ENCODE results near the gene POLD4. TPM values are rescaled to one million over a fixed set of nuclear protein-coding genes. Genes with fewer than 3 reads are reported as not detected.

POLD4 gene
- total RNA-seq, 1 donor from 2014 or later: 39.9 TPM

GRCh38 chr11:67311556-67312082, 41.7 kb downstream of the POLD4 start:
- DNase-seq: no peak
- intact Hi-C loops (cut with DNase I): no loop called here
- ATAC-seq (ENCODE audit: poor library complexity): no peak

DNA sequence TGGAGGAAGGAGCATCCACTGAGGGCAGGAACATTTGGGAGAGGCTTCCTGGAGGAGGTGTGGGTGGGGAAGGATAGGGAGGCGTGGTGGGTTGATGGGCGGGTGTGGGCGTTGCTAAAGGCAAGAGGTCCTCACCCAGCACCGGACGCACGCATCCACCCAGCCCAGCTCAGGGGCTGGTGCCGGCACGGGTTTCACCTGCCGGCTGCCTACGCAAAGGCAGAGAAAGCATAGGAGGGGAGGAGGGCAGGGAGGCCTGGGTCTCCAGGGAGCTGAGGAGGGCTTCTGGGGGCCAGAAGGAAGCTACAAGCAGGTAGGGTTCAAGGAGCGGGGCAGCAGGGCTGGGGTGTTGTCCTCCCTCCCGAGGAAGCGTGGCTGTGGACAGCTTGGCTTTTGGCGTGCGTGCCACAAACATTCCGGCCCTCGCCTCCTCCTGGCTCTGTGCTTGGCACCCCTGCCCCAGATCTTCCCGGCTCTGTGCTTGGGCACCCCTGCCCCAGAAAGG, 42.2 kb downstream of the POLD4 start:
- DNase-seq: no peak
- intact Hi-C loops (cut with DNase I): no loop called here
- ATAC-seq (ENCODE audit: poor library complexity): no peak

GRCh38 chr11:67310246-67311050, 42.9 kb downstream of the POLD4 start:
- no peak for ATAC-seq (ENCODE audit: poor library complexity)
- intact Hi-C loops (cut with DNase I): no loop called here

DNA sequence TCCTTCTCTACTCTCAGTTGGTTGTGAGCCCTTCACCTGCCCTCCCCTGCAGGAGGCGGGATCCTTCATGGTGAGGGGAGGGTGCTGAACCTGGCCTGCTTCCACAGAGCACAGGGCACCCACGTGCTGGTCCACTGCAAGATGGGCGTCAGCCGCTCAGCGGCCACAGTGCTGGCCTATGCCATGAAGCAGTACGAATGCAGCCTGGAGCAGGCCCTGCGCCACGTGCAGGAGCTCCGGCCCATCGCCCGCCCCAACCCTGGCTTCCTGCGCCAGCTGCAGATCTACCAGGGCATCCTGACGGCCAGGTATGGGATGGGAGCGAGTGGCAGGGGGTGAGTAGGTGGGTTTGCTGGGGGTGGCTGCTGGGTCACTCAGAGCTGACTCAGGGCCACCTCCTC, 43.7 kb downstream of the POLD4 start:
- no peak for ATAC-seq (ENCODE audit: poor library complexity)
- no peak for DNase-seq
- intact Hi-C loops (cut with DNase I): no loop called here

More at GRCh38 chr11:67310246-67311050, 42.9 kb downstream of the POLD4 start:
- DNase-seq: no peak

GRCh38 chr11:67309166-67309565, 44.2 kb downstream of the POLD4 start:
- no peak for ATAC-seq (ENCODE audit: poor library complexity)
- intact Hi-C loops (cut with DNase I): no loop called here
- no peak for DNase-seq

DNA sequence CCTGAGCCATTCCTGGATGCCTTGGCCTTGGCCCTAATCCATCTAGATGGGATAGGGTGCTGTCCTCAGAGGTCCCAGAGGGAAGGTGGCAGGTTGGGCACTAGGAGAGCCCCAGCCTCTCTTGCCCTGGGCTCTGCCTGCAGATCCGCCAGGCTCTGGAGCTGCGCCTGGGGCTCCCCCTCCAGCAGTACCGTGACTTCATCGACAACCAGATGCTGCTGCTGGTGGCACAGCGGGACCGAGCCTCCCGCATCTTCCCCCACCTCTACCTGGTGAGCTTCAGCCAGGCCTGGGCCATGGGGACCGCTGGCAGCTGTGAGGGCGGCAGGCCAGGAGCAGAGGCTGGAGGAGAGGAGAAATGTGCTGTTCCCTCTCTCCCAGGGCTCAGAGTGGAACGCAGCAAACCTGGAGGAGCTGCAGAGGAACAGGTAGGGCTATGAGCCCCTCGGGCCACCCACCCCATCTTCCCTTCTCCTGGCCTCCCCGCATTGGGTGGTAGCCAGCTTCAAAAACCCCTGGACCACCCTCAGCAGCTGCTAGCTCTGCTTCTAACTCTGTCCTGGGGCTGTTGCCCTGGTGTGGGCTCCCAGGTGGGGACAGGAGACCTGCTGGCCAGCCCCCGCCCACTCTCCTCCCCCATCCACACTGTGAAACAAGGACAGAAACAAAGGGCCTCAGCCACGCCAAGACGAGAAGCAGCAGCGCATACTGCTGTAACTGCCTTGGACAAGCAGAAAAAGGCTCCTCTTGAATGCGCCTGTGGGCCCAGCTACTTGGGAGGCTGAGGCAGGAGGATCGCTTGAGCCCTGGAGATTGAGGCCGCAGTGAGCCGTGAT, 45.1 kb downstream of the POLD4 start:
- intact Hi-C loops (cut with DNase I): no loop called here
- no peak for DNase-seq
- ATAC-seq (ENCODE audit: poor library complexity): no peak

- intact Hi-C loops (cut with DNase I): no loop called here
- no peak for ATAC-seq (ENCODE audit: poor library complexity)
Observed at GRCh38 chr11:67307545-67308001, 45.8 kb downstream of the POLD4 start.

GRCh38 chr11:67306769-67307544, 46.4 kb downstream of the POLD4 start:
- ATAC-seq (ENCODE audit: poor library complexity) (no peak), DNase-seq (no peak)
- intact Hi-C loops (cut with DNase I): no loop called here

More at GRCh38 chr11:67307545-67308001, 45.8 kb downstream of the POLD4 start:
- DNase-seq: no peak

- intact Hi-C loops (cut with DNase I): loop anchor here (5.0 kb wide), 1 partner anchor 37 kb away; the partner anchor contains the start of gene GRK2
- no peak for DNase-seq
Observed at GRCh38 chr11:67304511-67305113, 48.7 kb downstream of the POLD4 start.

GRCh38 chr11:67303835-67304411, 49.4 kb downstream of the POLD4 start:
- peak; percentile 24 for ATAC-seq (ENCODE audit: poor library complexity)
- DNase-seq: peak; percentile 61
- intact Hi-C loops (cut with DNase I): loop anchor here (5.0 kb wide), 1 partner anchor 37 kb away; the partner anchor contains the start of gene GRK2

More at GRCh38 chr11:67304511-67305113, 48.7 kb downstream of the POLD4 start:
- ATAC-seq (ENCODE audit: poor library complexity): no peak

DNA sequence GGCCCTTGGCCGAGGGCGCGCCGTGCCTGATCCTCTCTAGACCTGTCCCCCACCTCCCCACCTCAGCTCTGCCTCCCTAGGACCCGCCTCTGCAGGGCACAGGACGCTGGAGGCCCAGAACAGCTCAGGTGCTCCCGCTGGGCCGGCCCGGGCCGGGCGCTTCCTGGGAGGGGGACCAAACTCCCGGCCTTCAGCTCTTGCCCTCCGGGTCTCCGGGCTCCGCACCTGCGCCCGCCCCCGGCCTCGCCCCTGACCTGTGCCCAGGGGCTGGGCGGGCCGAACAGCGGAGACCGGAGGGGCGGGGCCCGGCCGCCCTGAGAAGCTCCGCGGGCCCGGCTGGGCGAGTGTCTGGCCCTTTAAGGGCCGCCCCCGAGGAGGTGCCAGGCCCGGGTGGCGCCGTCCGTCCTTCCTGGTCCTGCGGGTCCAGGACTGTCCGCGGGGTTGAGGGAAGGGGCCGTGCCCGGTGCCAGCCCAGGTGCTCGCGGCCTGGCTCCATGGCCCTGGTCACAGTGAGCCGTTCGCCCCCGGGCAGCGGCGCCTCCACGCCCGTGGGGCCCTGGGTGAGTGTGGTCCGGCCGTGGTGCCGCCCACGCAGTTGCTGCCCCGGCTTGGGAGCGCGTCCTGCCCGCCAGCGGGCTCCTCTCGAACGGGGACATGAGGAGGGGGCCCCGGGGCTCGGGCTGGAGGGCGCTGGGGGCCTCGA, 50.1 kb downstream of the POLD4 start, which contains the start of gene SSH3:
Gene SSH3, plus strand, starts transcription at position 399 of the 703 bp plus-strand sequence. Its CDS starts 96 bp downstream, at position 495.
- DNase-seq (peak; percentile 90), ATAC-seq (ENCODE audit: poor library complexity) (peak; percentile 93)
- intact Hi-C loops (cut with DNase I): loop anchor here (5.0 kb wide), 1 partner anchor 36 kb away; the partner anchor contains the start of gene GRK2

DNA sequence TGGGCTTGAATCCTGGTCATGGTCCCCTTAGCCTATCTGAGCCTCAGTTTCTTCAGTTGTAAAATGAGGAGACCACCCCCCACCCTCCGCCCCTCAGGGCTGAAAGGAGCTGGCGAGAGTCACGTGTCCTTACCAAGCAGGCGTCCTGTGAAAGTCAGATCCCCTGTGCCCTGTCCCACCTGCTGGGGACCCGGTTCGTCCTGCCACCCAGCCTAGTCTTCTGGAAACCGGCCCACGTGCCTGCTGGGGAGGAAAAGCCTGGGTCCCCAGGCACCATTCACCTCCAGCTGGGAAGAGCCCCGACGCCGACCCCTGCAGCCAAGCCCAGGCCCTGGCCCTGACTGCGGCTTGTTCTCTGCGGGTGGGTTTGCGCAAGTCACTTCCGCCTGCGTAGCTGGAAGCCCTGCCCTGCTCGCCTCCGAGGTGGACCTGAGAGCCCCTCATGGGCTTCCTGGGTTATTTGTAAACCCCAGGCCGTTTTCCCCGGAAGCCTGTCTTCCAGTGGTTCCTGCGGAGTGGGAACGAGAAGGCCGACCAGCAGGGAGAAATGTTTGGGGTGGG, 50.7 kb downstream of the POLD4 start:
- DNase-seq (peak; percentile 69), ATAC-seq (ENCODE audit: poor library complexity) (peak; percentile 32)
- intact Hi-C loops (cut with DNase I): loop anchor here (5.0 kb wide), 1 partner anchor 35 kb away; the partner anchor contains the start of gene GRK2

- DNase-seq: peak; percentile 74
- intact Hi-C loops (cut with DNase I): loop anchor here (5.0 kb wide), 1 partner anchor 35 kb away; the partner anchor contains the start of gene GRK2
- peak; percentile 62 for ATAC-seq (ENCODE audit: poor library complexity)
Observed at GRCh38 chr11:67301951-67302516, 51.3 kb downstream of the POLD4 start.

- ATAC-seq (ENCODE audit: poor library complexity) (no peak), DNase-seq (peak; percentile 39)
- intact Hi-C loops (cut with DNase I): loop anchor here (5.0 kb wide), 1 partner anchor 34 kb away; the partner anchor contains the start of gene GRK2
Observed at GRCh38 chr11:67301313-67301921, 51.9 kb downstream of the POLD4 start.
